K562 (cell line): Measurements from ENCODE around the gene CASKIN1. TPM values are rescaled to one million over a fixed set of nuclear protein-coding genes. Genes with fewer than 3 reads are reported as not detected.
A peak's percentile ranks its signal among the peaks of the same experiment; 100 is the strongest.

Experiments used
- ATAC-seq: fragments of 200-7000 bp; cut with Tn5 transposase; 3 replicates; pipeline ENCODE4 v1.9.1; 2020; ENCODE audit warnings: moderate library complexity
- BruUV-seq: library from RNA; stranded (reverse); fragments of 400-500 nt; replicated peaks from 2 replicates; lab custom pipeline; 2021; lab: Mats Ljungman, UMichigan
- CTCF ChIA-PET: fragments of 300-600 bp; formaldehyde crosslinking; extraction: SDS; loops from one replicate; lab custom pipeline; 2021; ENCODE audit warnings: low intra/inter-chr PET ratio; lab: Yijun Ruan, JAX
- POLR2A ChIA-PET: fragments of 300-600, 350-650 bp; sonication (Branson Sonifier 250); formaldehyde crosslinking; extraction: SDS; loops from one replicate; lab custom pipeline; 2021; ENCODE audit warnings: antibody characterized with exemption, inconsistent platforms; lab: Yijun Ruan, JAX
- DNase-seq, 4 experiments: peaks; one replicate each; pipeline versions ENCODE4 v3.0.0 to v3.0.0-alpha.2; 2011 to 2018; ENCODE audit warnings: low spot score in 3 of 4, mixed read lengths in 3 of 4; ENCODE audit errors: extremely low read depth in 1 of 4
- FAIRE-seq: peaks from 2 replicates; lab custom pipeline; 2011; peaks lifted over from hg19 to GRCh38; lab: Jason Lieb, UNC
- H2AFZ ChIP-seq: 2 replicates; pipeline ENCODE4 v1.6.0; 2011; ENCODE audit warnings: low read depth, low read length, control low read depth, inconsistent platforms
- H3K27ac ChIP-seq: fragments of 200-600 bp; 3 replicates; pipeline ENCODE4 v1.8.0; 2011; ENCODE audit warnings: low read depth, mild to moderate bottlenecking, control low read depth, inconsistent platforms, low read length, moderate library complexity, mixed read lengths; ENCODE audit errors: extremely low read depth
- H3K27me3 ChIP-seq, 2 experiments: fragments of 300-600 bp in 1 of 2; 2 replicates in 1 of 2; 3 replicates in 1 of 2; pipeline versions ENCODE4 v1.6.0 to v1.8.0; 2011; ENCODE audit warnings: inconsistent platforms in 2 of 2, low read length in 2 of 2, mild to moderate bottlenecking in 1 of 2, mixed read lengths in 1 of 2, moderate library complexity in 1 of 2; ENCODE audit not compliant: control insufficient read depth in 2 of 2, insufficient read depth in 2 of 2
- H3K36me3 ChIP-seq: fragments of 300-600 bp; 3 replicates; pipeline ENCODE4 v1.8.0; 2011; ENCODE audit warnings: mild to moderate bottlenecking, low read length, inconsistent platforms; ENCODE audit not compliant: control insufficient read depth, insufficient read depth
- H3K4me1 ChIP-seq, 2 experiments: fragments of 200-600 bp in 1 of 2; replicated peaks in 1 of 2; 2 replicates in 1 of 2; 3 replicates in 1 of 2; pipeline versions ENCODE4 v1.5.1 to v1.8.0; 2011; ENCODE audit warnings: inconsistent platforms in 2 of 2, low read length in 2 of 2, mild to moderate bottlenecking in 1 of 2, mixed read lengths in 1 of 2, moderate library complexity in 1 of 2; ENCODE audit not compliant: control insufficient read depth in 2 of 2, insufficient read depth in 2 of 2
- H3K4me2 ChIP-seq: 2 replicates; pipeline ENCODE4 v1.6.1; 2011; ENCODE audit warnings: low read length, control low read depth, inconsistent platforms, mixed read lengths; ENCODE audit not compliant: insufficient read depth
- H3K4me3 ChIP-seq: fragments of 200-600 bp; sonication (generic), shearing (Covaris generic); 2 replicates; pipeline ENCODE4 v1.5.1; 2016; ENCODE audit warnings: control low read depth, inconsistent platforms
- H3K79me2 ChIP-seq: fragments of 200-600 bp; 3 replicates; pipeline ENCODE4 v1.8.0; 2011; ENCODE audit warnings: low read length, inconsistent platforms; ENCODE audit not compliant: control insufficient read depth, insufficient read depth
- H3K9ac ChIP-seq, 2 experiments: 2 replicates each; pipeline versions ENCODE4 v1.6.0 to v1.6.1; 2011; ENCODE audit warnings: low read depth in 2 of 2, low read length in 2 of 2, control low read depth in 1 of 2, inconsistent platforms in 1 of 2, mild to moderate bottlenecking in 1 of 2, mixed read lengths in 1 of 2; ENCODE audit not compliant: insufficient read depth in 1 of 2
- H3K9me1 ChIP-seq: one replicate; pipeline ENCODE4 v1.6.0; 2011; ENCODE audit warnings: inconsistent platforms, mild to moderate bottlenecking, low read length, moderate library complexity; ENCODE audit not compliant: control insufficient read depth, insufficient read depth
- H3K9me3 ChIP-seq: replicated peaks from 2 replicates; pipeline ENCODE4 v1.5.1; 2011; ENCODE audit warnings: low read depth, low read length, inconsistent platforms; ENCODE audit not compliant: control insufficient read depth, insufficient read depth
- H4K20me1 ChIP-seq: replicated peaks from 2 replicates; pipeline ENCODE4 v1.6.1; 2011; ENCODE audit warnings: low read length, inconsistent platforms, mixed read lengths; ENCODE audit not compliant: control insufficient read depth, insufficient read depth
- BMI1 ChIP-seq: fragments of 150-350 bp; IDR thresholded peaks from 2 replicates; pipeline ENCODE4 v1.6.1; 2014; ENCODE audit warnings: low read length
- FOXJ2 ChIP-seq: fragments of 200-800 bp; sonication (Bioruptor generic); IDR thresholded peaks from 2 replicates; pipeline ENCODE4 v1.6.1; 2016; ENCODE audit warnings: missing genetic modification characterization, missing compliant biosample characterization
- HMGN3 ChIP-seq: IDR thresholded peaks from 2 replicates; pipeline ENCODE4 v1.6.1; 2011; ENCODE audit warnings: borderline replicate concordance, low read depth, mild to moderate bottlenecking, mixed read lengths, low read length; ENCODE audit not compliant: insufficient read length; ENCODE audit errors: extremely low read depth
- HNRNPL ChIP-seq: fragments of 200-400 bp; formaldehyde crosslinking; IDR thresholded peaks from 2 replicates; pipeline ENCODE4 v1.6.1; 2017; ENCODE audit warnings: low read depth, mild to moderate bottlenecking, low read length
- KLF13 ChIP-seq: fragments of 450-650 bp; IDR thresholded peaks from 2 replicates; pipeline ENCODE4 v1.6.1; 2016; ENCODE audit warnings: missing genetic modification characterization, low read depth, mild to moderate bottlenecking, missing compliant biosample characterization, moderate library complexity, borderline replicate concordance
- MYNN ChIP-seq, 2 experiments: sonication (generic); formaldehyde crosslinking in 1 of 2; IDR thresholded peaks; 2 replicates each; pipeline versions ENCODE4 v1.5.0 to v1.6.1; 2016 to 2020; ENCODE audit warnings: antibody characterized with exemption in 1 of 2, missing genetic modification reagents in 1 of 2
- PHF8 ChIP-seq: fragments of 200-600 bp; sonication (generic); IDR thresholded peaks from 2 replicates; pipeline ENCODE4 v1.6.1; 2012; ENCODE audit warnings: mixed run types, mild to moderate bottlenecking, inconsistent platforms, low read length, moderate library complexity, borderline replicate concordance
- POLR2A ChIP-seq: fragments of 450-650 bp; conservative IDR thresholded peaks from 2 replicates; pipeline ENCODE4 v1.6.1; 2016
- RBM14 ChIP-seq: fragments of 200-400 bp; formaldehyde crosslinking; IDR thresholded peaks from 2 replicates; pipeline ENCODE4 v1.6.1; 2018; ENCODE audit warnings: low read depth, mild to moderate bottlenecking, low read length, moderate library complexity, borderline replicate concordance; ENCODE audit not compliant: insufficient read depth
- SETDB1 ChIP-seq: IDR thresholded peaks from one replicate; pipeline ENCODE4 v1.6.1; 2012; ENCODE audit warnings: low read length, control low read depth, inconsistent platforms
- TGIF2 ChIP-seq: sonication (generic); formaldehyde crosslinking; IDR thresholded peaks from 2 replicates; pipeline ENCODE4 v1.8.1; 2022; ENCODE audit warnings: mild to moderate bottlenecking, missing genetic modification reagents, moderate library complexity
- TRIM24 ChIP-seq, 2 experiments: fragments of 450-650 bp; IDR thresholded peaks; 2 replicates each; pipeline ENCODE4 v1.6.1; 2016
- ZBED1 ChIP-seq: IDR thresholded peaks from 2 replicates; pipeline ENCODE4 v1.6.1; 2014
- ZBTB7A ChIP-seq: IDR thresholded peaks from 2 replicates; pipeline ENCODE4 v1.6.1; 2011; ENCODE audit warnings: low read depth, mild to moderate bottlenecking, low read length, moderate library complexity, borderline replicate concordance; ENCODE audit not compliant: control insufficient read depth
- WGBS: fragments of 100-300 bp; shearing (Covaris generic); methylation state at CpG from one replicate; pipeline ENCODE4 v1.1.6; 2016; ENCODE audit warnings: low coverage, mixed read lengths; ENCODE audit not compliant: insufficient coverage; ENCODE audit errors: missing lambda C conversion rate; 5-methylcytosine and 5-hydroxymethylcytosine counted together
- in situ Hi-C: fragments of 300-500 bp; cut with MboI; formaldehyde crosslinking; loops from 4 replicates; pipeline ENCODE4 v1.15.0; 2018; ENCODE audit warnings: inconsistent platforms, mixed read lengths
- intact Hi-C: fragments of 100-400 bp; cut with micrococcal nuclease; formaldehyde crosslinking; loops from 2 replicates; pipeline ENCODE4 v1.14.2; 2022
- polyA plus RNA-seq, 8 experiments: library from polyadenylated mRNA; depleted of rRNA in 4 of 8; stranded (reverse) in 5 of 8; unstranded in 3 of 8; fragments of >200 nt; fragmentation: Nextera tagmentation in 2 of 8; fragmentation: Illumina TruSeq in 1 of 8; extraction: Ambion mirVana in 2 of 8; extraction: Trizol in 1 of 8; gene quantifications; 2 replicates each; pipeline versions ENCODE4 v1.2.1 to v1.2.3, GENCODE V29; 2011 to 2014; ENCODE audit warnings: inconsistent platforms in 1 of 8, missing spikeins in 1 of 8
- total RNA-seq, 7 experiments: library from RNA; depleted of rRNA in 6 of 7; stranded (reverse); fragments of >200 nt in 6 of 7; fragmentation: Illumina TruSeq in 2 of 7; extraction: Trizol in 2 of 7; gene quantifications; 2 replicates each; pipeline versions ENCODE4 v1.2.1 to v1.2.3, GENCODE V29; 2011 to 2021; ENCODE audit warnings: low replicate concordance in 1 of 7
- TF ChIP-seq, protein P1 (sequence below): fragments of 250-450 bp; sonication (Bioruptor Pico); IDR thresholded peaks from 2 replicates; pipeline ENCODE4 v1.5.0; 2021; ENCODE audit warnings: mild to moderate bottlenecking, borderline replicate concordance

CASKIN1 gene
- total and polyA plus RNA-seq, 9 of the 15 experiments (the other 6 are each of a cell fraction or from before 2014, with no cell fraction given): 0.15 to 4.5 (median 1.5) TPM; not detected in 2

DNA sequence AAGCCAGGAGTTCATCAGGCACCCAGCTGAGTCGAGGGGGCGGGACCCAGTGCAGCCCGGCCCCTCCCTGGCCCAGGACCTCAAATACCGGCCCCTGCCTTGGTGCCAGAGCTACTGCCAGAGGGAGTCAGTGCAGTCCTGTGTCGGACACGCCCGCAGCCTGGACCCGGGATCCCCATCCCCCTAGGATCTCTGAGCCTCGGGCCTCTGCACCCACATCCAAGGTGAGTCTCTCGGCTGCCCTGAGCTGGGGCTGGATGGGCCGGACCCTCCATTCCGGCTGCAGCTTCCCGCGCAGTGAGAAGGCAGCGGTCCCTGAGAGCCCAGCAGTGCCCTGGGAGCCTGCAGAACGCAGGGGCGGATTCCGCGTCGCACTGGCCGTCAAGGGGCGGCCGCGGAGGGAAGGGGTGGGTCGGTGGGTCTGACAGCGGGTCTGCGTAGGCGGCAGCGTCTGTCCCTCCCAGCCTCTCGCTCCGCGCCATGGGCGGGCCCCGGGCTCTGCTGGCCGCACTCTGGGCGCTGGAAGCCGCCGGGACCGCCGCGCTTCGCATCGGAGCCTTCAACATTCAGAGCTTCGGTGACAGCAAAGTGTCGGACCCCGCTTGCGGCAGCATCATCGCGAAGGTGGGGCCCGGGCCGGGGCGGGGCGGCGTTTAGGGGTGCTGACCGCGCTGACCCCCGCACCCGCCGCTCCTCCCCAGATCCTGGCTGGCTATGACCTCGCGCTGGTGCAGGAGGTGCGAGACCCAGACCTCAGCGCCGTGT lies 40.1 kb upstream of the CASKIN1 start, which contains the start of gene DNASE1L2 (continued):
- TF ChIP-seq ZBTB7A: peak; percentile 7; the same call in 1 of the 2 replicates

DNA sequence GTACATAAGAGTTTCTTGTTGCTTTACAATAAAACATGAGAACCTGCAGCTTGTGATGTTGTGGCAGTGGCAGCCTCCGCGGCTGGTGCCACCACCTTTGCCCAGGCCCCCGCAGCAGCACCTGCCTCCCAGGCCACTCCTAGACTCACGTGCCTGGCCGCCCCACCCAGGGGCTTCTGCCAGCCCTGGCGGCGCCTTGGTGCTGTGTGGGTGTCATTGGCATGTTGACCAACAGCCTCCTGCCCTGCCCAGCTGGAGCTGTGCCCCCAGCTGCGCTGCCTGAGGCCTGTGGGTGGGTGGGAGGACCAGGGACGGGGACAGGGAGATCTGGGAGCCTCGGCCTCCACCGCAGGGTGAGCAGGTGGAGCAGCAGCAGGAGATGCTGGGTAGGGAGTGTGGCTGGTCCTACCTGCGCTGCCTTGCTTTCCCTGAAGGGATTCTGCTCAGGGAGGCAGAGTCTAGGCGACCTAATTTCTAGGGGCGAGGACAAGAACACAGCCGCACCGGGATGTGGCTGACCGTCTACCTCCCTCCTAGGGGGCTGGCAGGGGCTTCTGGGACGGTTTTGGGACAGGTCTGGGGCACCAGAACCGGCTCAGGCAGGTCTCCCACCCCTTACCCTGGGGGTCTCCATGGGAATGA lies 39.4 kb upstream of the CASKIN1 start:
- Histone ChIP-seq H3K79me2 (no peaks in the 10 kb centered on the region), H3K4me3 (no peak overlapping the region), H3K9me3 (no peaks in the 10 kb centered on the region), H4K20me1 (no peaks in the 10 kb centered on the region), H3K9me1 (no peaks in the 10 kb centered on the region), H3K4me2 (no peak overlapping the region), H3K27ac (no peak overlapping the region), H3K36me3 (peaks cover 69% of the 10 kb centered on the region; the same call in 2 of the 3 replicates), H3K9ac (no peak overlapping the region), H3K4me1 (peaks cover 0 to 55% of the 10 kb centered on the region in 2 experiments; a peak in 2 of 5 replicates), H2AFZ (no peak overlapping the region), H3K27me3 (no peaks in the 10 kb centered on the region)
- FAIRE-seq: no peak
- DNase-seq: no peak
- 87% methylated on average over 17 of the region's 19 CpGs for WGBS
- intact Hi-C loops (no loop called here), in situ Hi-C loops (no loop called here)
- no peak for ATAC-seq
- ChIA-PET POLR2A (interaction anchor here (1.2 to 2.6 kb wide), 2 partner anchors 10 to 14 kb away, joined by 3 to 20 read pairs; no protein-coding TSS in a partner anchor), CTCF (no interaction called here)
- no TSS peak for BruUV-seq
- TF ChIP-seq FOXJ2 (tag): no peak
- TF ChIP-seq MYNN (IDR thresholded peaks at IDR 0.05): 0 out of 2 replicates have a peak, but pooled peaks have one; percentile 10
- no peak for TF ChIP-seq MYNN (CRISPR knock-in tag; IDR thresholded peaks at IDR 0.05)
- TF ChIP-seq RBM14: 0 out of 2 replicates have a peak, but pooled peaks have one; percentile 59
- peak; percentile 50 for TF ChIP-seq POLR2A
- TF ChIP-seq TRIM24 (IDR thresholded peaks at IDR 0.05): no peak
- TF ChIP-seq SETDB1: no peak
- peak; percentile 35 for TF ChIP-seq HMGN3
- no peak for TF ChIP-seq KLF13 (tag)
- no peak for TF ChIP-seq PHF8
- TF ChIP-seq BMI1: no peak
- TF ChIP-seq HNRNPL: 0 out of 2 replicates have a peak, but pooled peaks have one; percentile 14
- no peak for TF ChIP-seq TGIF2 (CRISPR knock-in tag)
- no peak for TF ChIP-seq ZBED1
- TF ChIP-seq, protein P1, sequence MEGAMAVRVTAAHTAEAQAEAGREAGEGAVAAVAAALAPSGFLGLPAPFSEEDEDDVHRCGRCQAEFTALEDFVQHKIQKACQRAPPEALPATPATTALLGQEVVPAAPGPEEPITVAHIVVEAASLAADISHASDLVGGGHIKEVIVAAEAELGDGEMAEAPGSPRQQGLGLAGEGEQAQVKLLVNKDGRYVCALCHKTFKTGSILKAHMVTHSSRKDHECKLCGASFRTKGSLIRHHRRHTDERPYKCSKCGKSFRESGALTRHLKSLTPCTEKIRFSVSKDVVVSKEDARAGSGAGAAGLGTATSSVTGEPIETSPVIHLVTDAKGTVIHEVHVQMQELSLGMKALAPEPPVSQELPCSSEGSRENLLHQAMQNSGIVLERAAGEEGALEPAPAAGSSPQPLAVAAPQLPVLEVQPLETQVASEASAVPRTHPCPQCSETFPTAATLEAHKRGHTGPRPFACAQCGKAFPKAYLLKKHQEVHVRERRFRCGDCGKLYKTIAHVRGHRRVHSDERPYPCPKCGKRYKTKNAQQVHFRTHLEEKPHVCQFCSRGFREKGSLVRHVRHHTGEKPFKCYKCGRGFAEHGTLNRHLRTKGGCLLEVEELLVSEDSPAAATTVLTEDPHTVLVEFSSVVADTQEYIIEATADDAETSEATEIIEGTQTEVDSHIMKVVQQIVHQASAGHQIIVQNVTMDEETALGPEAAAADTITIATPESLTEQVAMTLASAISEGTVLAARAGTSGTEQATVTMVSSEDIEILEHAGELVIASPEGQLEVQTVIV: 0 out of 2 replicates have a peak, but pooled peaks have one; percentile 3
